ENCODE data around the gene ABI3BP.
"Not testable (repeated sequence)": the region's sequence is repeated elsewhere in the genome, so short reads cannot be mapped to it uniquely, and the experiment has no call there.

ABI3BP gene

GRCh38 chr3:100993309-100993708 lies at the start of gene ABI3BP:
TSS of gene ABI3BP (minus strand) at chr3:100993421. CDS start at chr3:100993384, 37 bp downstream.
- DNase-seq, result peak; percentile 6

GRCh38 chr3:101039285-101039684 lies 46.1 kb upstream of the ABI3BP start:
- no peak for DNase-seq

- no peak for DNase-seq
Measured at GRCh38 chr3:101038880-101039279, 45.7 kb upstream of the ABI3BP start.

- DNase-seq, result no peak
Measured at GRCh38 chr3:101038393-101038792, 45.2 kb upstream of the ABI3BP start.

- no peak for DNase-seq
Measured at GRCh38 chr3:101037613-101038012, 44.4 kb upstream of the ABI3BP start.

- no peak for DNase-seq
Measured at GRCh38 chr3:101036676-101037075, 43.5 kb upstream of the ABI3BP start.

GRCh38 chr3:101036213-101036618 lies 43.0 kb upstream of the ABI3BP start:
- no peak for DNase-seq

- no peak for DNase-seq
Measured at GRCh38 chr3:101027286-101027685, 34.1 kb upstream of the ABI3BP start.

- no peak for DNase-seq
Measured at GRCh38 chr3:101026881-101027280, 33.7 kb upstream of the ABI3BP start.

- no peak for DNase-seq
Measured at GRCh38 chr3:101026244-101026643, 33.0 kb upstream of the ABI3BP start.

- DNase-seq, result no peak
Measured at GRCh38 chr3:101020351-101021015, 27.3 kb upstream of the ABI3BP start.

GRCh38 chr3:101017017-101017416 lies 23.8 kb upstream of the ABI3BP start:
- DNase-seq, result no peak

GRCh38 chr3:101012312-101012711 lies 19.1 kb upstream of the ABI3BP start:
- DNase-seq, result not testable (repeated sequence)

GRCh38 chr3:101011136-101011535 lies 17.9 kb upstream of the ABI3BP start:
- no peak for DNase-seq

- DNase-seq, result no peak
Measured at GRCh38 chr3:101010296-101010695, 17.1 kb upstream of the ABI3BP start.

GRCh38 chr3:101009386-101009785 lies 16.2 kb upstream of the ABI3BP start:
- no peak for DNase-seq

GRCh38 chr3:100999160-100999559 lies 5.9 kb upstream of the ABI3BP start:
- DNase-seq, result no peak

- DNase-seq, result no peak
Measured at GRCh38 chr3:100994809-100995208, 1.6 kb upstream of the ABI3BP start.

GRCh38 chr3:100994187-100994586 lies 966 bp upstream of the ABI3BP start:
- DNase-seq, result no peak

- no peak for DNase-seq
Measured at GRCh38 chr3:100992231-100993012, 799 bp downstream of the ABI3BP start.

- no peak for DNase-seq
Measured at GRCh38 chr3:100988080-100988479, 5.1 kb downstream of the ABI3BP start.

GRCh38 chr3:100984308-100984707 lies 8.9 kb downstream of the ABI3BP start:
- DNase-seq, result no peak

- DNase-seq, result no peak
Measured at GRCh38 chr3:100982710-100983109, 10.5 kb downstream of the ABI3BP start.

- DNase-seq, result no peak
Measured at GRCh38 chr3:100981164-100981911, 11.9 kb downstream of the ABI3BP start.
